Measurements from ENCODE around the gene RAPGEF3. TPM values are rescaled to one million over a fixed set of nuclear protein-coding genes. Genes with fewer than 3 reads are reported as not detected.

Gene RAPGEF3
- total and polyA plus RNA-seq, 9 donors = 16.9 to 132 (median 83.5) TPM

DNA sequence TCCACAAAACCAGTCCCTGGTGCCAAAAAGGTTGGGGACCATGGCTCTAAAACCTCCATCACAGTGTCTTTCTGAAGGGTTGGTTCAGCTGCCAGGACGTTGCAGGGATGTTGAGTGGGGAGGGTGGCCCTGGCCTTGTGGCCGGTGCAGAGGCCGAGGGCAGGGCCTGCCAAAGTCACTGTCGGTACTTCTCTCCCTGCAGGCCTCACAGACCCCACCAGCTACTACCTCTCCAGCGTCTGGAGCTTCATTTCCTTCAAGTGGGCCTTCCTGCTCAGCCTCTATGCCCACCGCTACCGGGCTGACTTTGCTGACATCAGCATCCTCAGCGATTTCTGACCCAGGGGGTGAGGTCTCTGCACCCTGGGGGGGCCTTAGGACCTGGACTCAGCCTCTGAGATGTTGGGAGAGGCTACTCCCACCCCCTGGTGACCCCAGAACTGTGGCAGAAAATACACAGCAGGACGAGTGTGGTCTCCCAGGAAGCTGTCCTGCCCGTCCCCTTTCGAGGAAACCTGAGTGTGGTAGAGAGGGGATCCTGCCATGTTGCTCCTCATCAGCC, 21.3 kb upstream of the RAPGEF3 start:
- intact Hi-C loops (cut with DNase I) = loop anchor here (2.0 to 10.0 kb wide), 8 partner anchors 38 to 128 kb away; no protein-coding TSS in a partner anchor
- TF ChIP-seq EP300 (IDR thresholded peaks at IDR 0.05) = no peak
- TF ChIP-seq, protein P1, sequence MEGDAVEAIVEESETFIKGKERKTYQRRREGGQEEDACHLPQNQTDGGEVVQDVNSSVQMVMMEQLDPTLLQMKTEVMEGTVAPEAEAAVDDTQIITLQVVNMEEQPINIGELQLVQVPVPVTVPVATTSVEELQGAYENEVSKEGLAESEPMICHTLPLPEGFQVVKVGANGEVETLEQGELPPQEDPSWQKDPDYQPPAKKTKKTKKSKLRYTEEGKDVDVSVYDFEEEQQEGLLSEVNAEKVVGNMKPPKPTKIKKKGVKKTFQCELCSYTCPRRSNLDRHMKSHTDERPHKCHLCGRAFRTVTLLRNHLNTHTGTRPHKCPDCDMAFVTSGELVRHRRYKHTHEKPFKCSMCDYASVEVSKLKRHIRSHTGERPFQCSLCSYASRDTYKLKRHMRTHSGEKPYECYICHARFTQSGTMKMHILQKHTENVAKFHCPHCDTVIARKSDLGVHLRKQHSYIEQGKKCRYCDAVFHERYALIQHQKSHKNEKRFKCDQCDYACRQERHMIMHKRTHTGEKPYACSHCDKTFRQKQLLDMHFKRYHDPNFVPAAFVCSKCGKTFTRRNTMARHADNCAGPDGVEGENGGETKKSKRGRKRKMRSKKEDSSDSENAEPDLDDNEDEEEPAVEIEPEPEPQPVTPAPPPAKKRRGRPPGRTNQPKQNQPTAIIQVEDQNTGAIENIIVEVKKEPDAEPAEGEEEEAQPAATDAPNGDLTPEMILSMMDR (IDR thresholded peaks at IDR 0.05) = no peak
- no peak for TF ChIP-seq POLR2A (IDR thresholded peaks at IDR 0.05)
- peaks cover 25% of the 10 kb centered on the region for H3K4me1 ChIP-seq (ENCODE audit: insufficient read depth)
- no peak for DNase-seq
- peak overlapping the region in 1 of 2 donors; percentile 34 for H3K27ac ChIP-seq
- no peaks in the 10 kb centered on the region for H3K27me3 ChIP-seq
- H3K36me3 ChIP-seq = no peaks in the 10 kb centered on the region
- H3K4me3 ChIP-seq = no peak overlapping the region
- H3K9me3 ChIP-seq = no peaks in the 10 kb centered on the region
- 63 to 71% (median 64%) methylated on average over 10 to 11 of the region's 11 CpGs for WGBS, 3 donors

- DNase-seq = peak; percentile 84 to 94 (median 93)
- Histone ChIP-seq H3K4me3 (no peak overlapping the region), H3K27ac (peak overlapping the region in 1 of 2 donors; percentile 34), H3K4me1 (ENCODE audit: insufficient read depth) (peaks cover 30% of the 10 kb centered on the region), H3K36me3 (no peaks in the 10 kb centered on the region), H3K9me3 (no peaks in the 10 kb centered on the region), H3K27me3 (no peaks in the 10 kb centered on the region)
- intact Hi-C loops (cut with DNase I) = loop anchor here (2.0 to 5.0 kb wide), 6 partner anchors 37 to 127 kb away; no protein-coding TSS in a partner anchor
- TF ChIP-seq, protein P1 (IDR thresholded peaks at IDR 0.05) = peak; percentile 95 to 97 (median 96)
- TF ChIP-seq POLR2A (IDR thresholded peaks at IDR 0.05) = no peak
- no peak for TF ChIP-seq EP300 (IDR thresholded peaks at IDR 0.05)
- WGBS, 3 donors = 34 to 36% (median 34%) methylated on average over 19 of the region's 19 CpGs
Measured at GRCh38 chr12:47779301-47779942, 20.7 kb upstream of the RAPGEF3 start.

GRCh38 chr12:47778881-47779280, 20.2 kb upstream of the RAPGEF3 start:
- TF ChIP-seq EP300 (IDR thresholded peaks at IDR 0.05) (no peak), POLR2A (IDR thresholded peaks at IDR 0.05) (no peak)
- TF ChIP-seq, protein P1 (IDR thresholded peaks at IDR 0.05) = no peak
- Histone ChIP-seq H3K27me3 (no peaks in the 10 kb centered on the region), H3K27ac (peak overlapping the region in 1 of 2 donors; percentile 76), H3K4me3 (no peak overlapping the region), H3K4me1 (ENCODE audit: insufficient read depth) (peaks cover 32% of the 10 kb centered on the region), H3K9me3 (no peaks in the 10 kb centered on the region), H3K36me3 (no peaks in the 10 kb centered on the region)
- no peak for DNase-seq
- intact Hi-C loops (cut with DNase I) = loop anchor here (2.0 to 5.0 kb wide), 6 partner anchors 37 to 127 kb away; no protein-coding TSS in a partner anchor
- WGBS, 3 donors = 38 to 43% (median 38%) methylated on average over 14 of the region's 14 CpGs

DNA sequence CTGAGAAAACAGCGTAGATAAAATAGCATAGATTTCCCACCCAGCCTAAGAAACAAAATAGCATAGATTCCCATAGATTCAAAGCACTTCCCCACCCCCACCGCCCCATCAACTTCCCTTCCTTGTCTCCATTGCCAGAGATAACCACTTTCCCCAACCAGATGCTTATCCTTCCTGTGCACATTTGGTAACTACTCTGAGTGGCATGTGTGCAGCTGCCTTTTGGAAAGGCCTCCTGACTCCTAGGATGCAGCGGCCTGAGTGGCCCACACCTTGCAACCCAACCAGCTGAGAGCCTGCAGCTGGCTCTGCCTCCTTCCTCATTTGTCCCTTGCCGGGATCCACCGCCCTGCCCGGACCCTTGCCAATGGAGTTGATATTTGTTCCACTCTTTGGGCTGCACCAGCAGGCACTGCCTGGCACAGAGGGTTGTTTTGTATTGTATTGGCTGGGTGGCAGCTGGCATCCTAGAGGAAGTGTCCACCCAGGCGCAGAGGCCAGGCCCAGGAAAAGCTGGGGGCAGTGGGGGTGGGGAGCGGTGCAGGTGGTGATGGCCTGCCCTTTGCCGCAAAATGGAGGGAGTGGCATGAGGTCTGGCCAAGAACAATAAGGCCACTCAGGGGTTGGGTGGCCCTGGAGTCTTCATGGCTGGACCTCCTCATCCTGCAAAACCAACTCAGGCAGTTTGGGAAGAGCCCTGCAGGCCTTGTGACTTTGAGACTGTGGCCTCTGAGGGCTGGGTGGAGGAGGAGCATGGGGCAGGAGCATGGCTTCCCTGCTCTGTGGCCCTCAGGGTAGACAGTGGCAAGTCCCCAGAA, 19.3 kb upstream of the RAPGEF3 start:
- WGBS, 3 donors = 76 to 86% (median 80%) methylated on average over 9 of the region's 9 CpGs
- intact Hi-C loops (cut with DNase I) = loop anchor here (2.0 to 5.0 kb wide), 7 partner anchors 33 to 126 kb away; no protein-coding TSS in a partner anchor
- H3K4me1 ChIP-seq (ENCODE audit: insufficient read depth) = peaks cover 33% of the 10 kb centered on the region

More for the DNA sequence above, 19.3 kb upstream of the RAPGEF3 start:
- DNase-seq = peak in 1 of 5 donors; percentile 43
- Histone ChIP-seq H3K27me3 (no peaks in the 10 kb centered on the region), H3K4me3 (no peak overlapping the region), H3K36me3 (no peaks in the 10 kb centered on the region), H3K27ac (peak overlapping the region; percentile 65 to 76), H3K9me3 (no peaks in the 10 kb centered on the region)
- TF ChIP-seq, protein P1 (IDR thresholded peaks at IDR 0.05) = no peak
- no peak for TF ChIP-seq EP300 (IDR thresholded peaks at IDR 0.05)
